Muscle of leg (tissue), 11 donors: ENCODE results near the gene TCEA2. TPM values are rescaled to one million over a fixed set of nuclear protein-coding genes. Genes with fewer than 3 reads are reported as not detected.
A peak's percentile ranks its signal among the peaks of the same experiment; 100 is the strongest.

Source experiments
- DNase-seq: peaks from one replicate; pipeline ENCODE4 v3.0.0; 2013
- H3K27ac ChIP-seq: one replicate; pipeline ENCODE4 v1.5.1; 2013; ENCODE audit warnings: mild to moderate bottlenecking, low read length, control low read depth
- H3K27me3 ChIP-seq: one replicate; pipeline ENCODE4 v1.6.1; 2013; ENCODE audit warnings: low read length; ENCODE audit not compliant: control insufficient read depth, insufficient read depth
- H3K36me3 ChIP-seq: one replicate; pipeline ENCODE4 v1.6.1; 2013; ENCODE audit warnings: low read length; ENCODE audit not compliant: control insufficient read depth, insufficient read depth
- H3K4me1 ChIP-seq: one replicate; pipeline ENCODE4 v1.6.1; 2013; ENCODE audit warnings: low read length; ENCODE audit not compliant: control insufficient read depth, insufficient read depth
- H3K4me3 ChIP-seq: one replicate; pipeline ENCODE4 v1.5.1; 2013; ENCODE audit warnings: low read length, control low read depth
- H3K9me3 ChIP-seq: replicated peaks from 2 replicates; pipeline ENCODE4 v1.6.1; 2013; ENCODE audit warnings: low read depth, low read length; ENCODE audit not compliant: control insufficient read depth
- WGBS: methylation state at CpG from one replicate; pipeline ENCODE4 v1.1.5; 2013; ENCODE audit warnings: missing lambda C conversion rate; ENCODE audit not compliant: insufficient coverage; 5-methylcytosine and 5-hydroxymethylcytosine counted together
- polyA plus RNA-seq, 8 donors: library from polyadenylated mRNA; unstranded; fragments of 120-200 nt; gene quantifications; one replicate each; pipeline versions ENCODE4 v1.2.1 to v1.2.3, GENCODE V29; 2013; ENCODE audit warnings: inconsistent platforms in 1 of 8, low replicate concordance in 1 of 8; ENCODE audit not compliant: insufficient read length in 8 of 8, insufficient read depth in 1 of 8
- total RNA-seq: library from RNA; stranded (reverse); fragments of 120-200 nt; gene quantifications from one replicate; pipeline ENCODE4 v1.2.4, GENCODE V29; 2013

TCEA2 gene
- total and polyA plus RNA-seq, 9 donors: 24.6 to 60.1 (median 46.8) TPM

DNA sequence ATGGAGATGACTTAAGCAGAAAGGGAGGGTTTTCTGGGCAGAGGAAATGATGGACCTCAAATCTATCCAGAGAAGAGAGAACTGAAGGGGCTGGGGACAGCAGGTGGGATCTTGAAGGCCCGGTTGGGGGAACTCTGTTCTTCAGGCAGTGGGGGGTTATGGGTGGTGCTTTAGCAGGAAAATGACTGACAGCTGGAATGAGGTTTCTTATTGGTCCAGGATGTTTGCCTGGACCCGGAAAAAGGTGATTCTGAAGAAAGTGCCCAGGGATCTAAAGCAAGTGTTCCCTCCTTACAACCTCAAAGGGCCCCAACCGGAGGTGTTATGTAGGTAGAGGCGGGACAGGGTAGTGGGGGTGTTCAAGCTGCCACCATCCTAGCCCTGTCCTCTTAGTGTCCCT lies 32.5 kb downstream of the TCEA2 start:
- peaks cover 14% of the 10 kb centered on the region for H3K4me1 ChIP-seq
- no peak for DNase-seq
- H3K4me3 ChIP-seq: no peak overlapping the region
- H3K9me3 ChIP-seq: no peaks in the 10 kb centered on the region
- no peak overlapping the region for H3K27ac ChIP-seq
- H3K36me3 ChIP-seq: no peaks in the 10 kb centered on the region
- H3K27me3 ChIP-seq: peaks cover 10% of the 10 kb centered on the region
- 63% methylated on average over 1 of the region's 4 CpGs for WGBS

GRCh38 chr20:64095927-64096326 lies 32.9 kb downstream of the TCEA2 start:
- no peak for DNase-seq
- peaks cover 14% of the 10 kb centered on the region for H3K4me1 ChIP-seq
- no peaks in the 10 kb centered on the region for H3K9me3 ChIP-seq
- no peak overlapping the region for H3K4me3 ChIP-seq
- H3K36me3 ChIP-seq: no peaks in the 10 kb centered on the region
- WGBS: 80% methylated on average over 11 of the region's 11 CpGs
- peaks cover 14% of the 10 kb centered on the region for H3K27me3 ChIP-seq
- H3K27ac ChIP-seq: no peak overlapping the region

- H3K4me3 ChIP-seq: no peak overlapping the region
- H3K27ac ChIP-seq: no peak overlapping the region
- H3K36me3 ChIP-seq: no peaks in the 10 kb centered on the region
- WGBS: 92% methylated on average over 6 of the region's 6 CpGs
- no peak for DNase-seq
- H3K27me3 ChIP-seq: peaks cover 20% of the 10 kb centered on the region
- no peaks in the 10 kb centered on the region for H3K9me3 ChIP-seq
- peaks cover 14% of the 10 kb centered on the region for H3K4me1 ChIP-seq
Measured at GRCh38 chr20:64096535-64096934, 33.5 kb downstream of the TCEA2 start.

DNA sequence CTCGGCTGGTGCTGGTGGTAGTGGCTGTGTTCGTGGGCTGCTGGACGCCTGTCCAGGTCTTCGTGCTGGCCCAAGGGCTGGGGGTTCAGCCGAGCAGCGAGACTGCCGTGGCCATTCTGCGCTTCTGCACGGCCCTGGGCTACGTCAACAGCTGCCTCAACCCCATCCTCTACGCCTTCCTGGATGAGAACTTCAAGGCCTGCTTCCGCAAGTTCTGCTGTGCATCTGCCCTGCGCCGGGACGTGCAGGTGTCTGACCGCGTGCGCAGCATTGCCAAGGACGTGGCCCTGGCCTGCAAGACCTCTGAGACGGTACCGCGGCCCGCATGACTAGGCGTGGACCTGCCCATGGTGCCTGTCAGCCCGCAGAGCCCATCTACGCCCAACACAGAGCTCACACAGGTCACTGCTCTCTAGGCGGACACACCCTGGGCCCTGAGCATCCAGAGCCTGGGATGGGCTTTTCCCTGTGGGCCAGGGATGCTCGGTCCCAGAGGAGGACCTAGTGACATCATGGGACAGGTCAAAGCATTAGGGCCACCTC lies 35.5 kb downstream of the TCEA2 start:
- Histone ChIP-seq H3K27me3 (peaks cover 33% of the 10 kb centered on the region), H3K36me3 (no peaks in the 10 kb centered on the region), H3K27ac (peak overlapping the region; percentile 13), H3K4me3 (no peak overlapping the region), H3K4me1 (peaks cover 24% of the 10 kb centered on the region), H3K9me3 (no peaks in the 10 kb centered on the region)
- WGBS: 94% methylated on average over 28 of the region's 28 CpGs
- DNase-seq: no peak

DNA sequence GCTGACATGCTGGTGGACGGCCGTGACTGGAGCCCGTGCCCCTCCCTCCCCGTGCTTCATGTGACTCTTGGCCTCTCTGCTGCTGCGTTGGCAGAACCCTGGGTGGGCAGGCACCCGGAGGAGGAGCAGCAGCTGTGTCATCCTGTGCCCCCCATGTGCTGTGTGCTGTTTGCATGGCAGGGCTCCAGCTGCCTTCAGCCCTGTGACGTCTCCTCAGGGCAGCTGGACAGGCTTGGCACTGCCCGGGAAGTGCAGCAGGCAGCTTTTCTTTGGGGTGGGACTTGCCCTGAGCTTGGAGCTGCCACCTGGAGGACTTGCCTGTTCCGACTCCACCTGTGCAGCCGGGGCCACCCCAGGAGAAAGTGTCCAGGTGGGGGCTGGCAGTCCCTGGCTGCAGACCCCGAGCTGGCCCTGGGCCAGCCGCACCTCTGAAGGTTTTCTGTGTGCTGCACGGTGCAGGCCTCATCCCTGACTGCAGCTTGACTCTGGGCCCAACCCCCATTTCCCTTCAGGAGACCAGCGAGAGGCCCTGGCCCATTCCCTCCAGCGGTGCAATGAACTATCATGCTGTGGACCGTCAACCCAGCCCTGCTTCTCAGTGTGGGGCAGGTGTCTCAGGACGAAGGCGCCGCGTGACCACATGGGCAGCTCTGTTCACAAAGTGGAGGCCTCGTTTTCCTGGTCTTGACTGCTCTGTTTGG lies 36.2 kb downstream of the TCEA2 start:
- Histone ChIP-seq H3K9me3 (no peaks in the 10 kb centered on the region), H3K27ac (no peak overlapping the region), H3K36me3 (no peaks in the 10 kb centered on the region), H3K4me1 (peaks cover 24% of the 10 kb centered on the region), H3K4me3 (no peak overlapping the region), H3K27me3 (peaks cover 38% of the 10 kb centered on the region)
- WGBS: 59% methylated on average over 16 of the region's 21 CpGs
- DNase-seq: peak; percentile 83

DNA sequence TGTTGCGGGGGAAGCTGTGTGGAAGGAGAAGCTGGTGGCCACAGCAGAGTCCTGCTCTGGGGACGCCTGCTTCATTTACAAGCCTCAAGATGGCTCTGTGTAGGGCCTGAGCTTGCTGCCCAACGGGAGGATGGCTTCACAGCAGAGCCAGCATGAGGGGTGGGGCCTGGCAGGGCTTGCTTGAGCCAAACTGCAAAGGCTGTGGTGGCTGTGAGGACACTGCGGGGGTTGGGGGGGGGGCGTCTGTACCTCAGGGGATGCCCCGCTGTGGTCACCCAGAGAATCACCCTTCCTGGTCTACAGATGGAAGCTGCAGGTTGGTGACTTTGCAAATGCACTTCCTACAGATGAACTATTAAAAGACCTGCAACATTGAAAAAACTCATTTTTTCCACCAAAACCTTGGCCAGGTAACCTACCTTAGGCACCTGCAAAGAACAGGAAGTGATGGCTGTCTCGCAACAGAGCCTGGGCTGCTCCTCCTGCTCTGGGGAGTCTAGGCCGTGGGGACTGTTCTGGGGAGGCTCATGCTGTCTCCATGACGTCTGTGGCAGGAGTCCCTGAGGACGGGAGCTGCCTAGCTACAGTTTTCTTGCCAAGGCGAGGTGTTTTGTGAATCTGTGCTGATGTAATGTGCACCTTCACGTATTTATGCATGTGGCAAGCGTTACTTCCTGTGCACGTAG lies 37.0 kb downstream of the TCEA2 start:
- peaks cover 24% of the 10 kb centered on the region for H3K4me1 ChIP-seq
- 57% methylated on average over 11 of the region's 14 CpGs for WGBS
- H3K4me3 ChIP-seq: no peak overlapping the region
- no peak overlapping the region for H3K27ac ChIP-seq
- no peaks in the 10 kb centered on the region for H3K36me3 ChIP-seq
- DNase-seq: no peak
- H3K27me3 ChIP-seq: peaks cover 38% of the 10 kb centered on the region
- no peaks in the 10 kb centered on the region for H3K9me3 ChIP-seq

DNA sequence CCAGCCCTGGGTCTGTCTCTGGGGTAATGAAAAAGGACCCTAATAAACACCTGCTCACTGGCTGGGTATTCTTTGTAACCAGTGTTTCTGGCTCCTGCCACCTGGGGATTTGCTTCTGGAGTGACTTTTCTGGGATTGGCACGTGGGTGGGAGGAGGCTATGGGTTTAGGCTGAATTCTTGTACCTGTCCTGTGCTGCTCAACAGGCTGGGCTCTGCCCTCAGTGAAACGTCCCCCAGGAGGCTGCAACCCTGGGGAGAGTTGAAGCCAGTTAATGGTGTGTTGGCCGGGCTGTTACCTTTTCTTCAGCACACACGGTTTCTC lies 37.5 kb downstream of the TCEA2 start:
- no peaks in the 10 kb centered on the region for H3K36me3 ChIP-seq
- no peaks in the 10 kb centered on the region for H3K9me3 ChIP-seq
- 33% methylated on average over 1 of the region's 4 CpGs for WGBS
- peaks cover 24% of the 10 kb centered on the region for H3K4me1 ChIP-seq
- H3K27me3 ChIP-seq: peaks cover 38% of the 10 kb centered on the region
- H3K4me3 ChIP-seq: no peak overlapping the region
- no peak for DNase-seq
- H3K27ac ChIP-seq: no peak overlapping the region

DNA sequence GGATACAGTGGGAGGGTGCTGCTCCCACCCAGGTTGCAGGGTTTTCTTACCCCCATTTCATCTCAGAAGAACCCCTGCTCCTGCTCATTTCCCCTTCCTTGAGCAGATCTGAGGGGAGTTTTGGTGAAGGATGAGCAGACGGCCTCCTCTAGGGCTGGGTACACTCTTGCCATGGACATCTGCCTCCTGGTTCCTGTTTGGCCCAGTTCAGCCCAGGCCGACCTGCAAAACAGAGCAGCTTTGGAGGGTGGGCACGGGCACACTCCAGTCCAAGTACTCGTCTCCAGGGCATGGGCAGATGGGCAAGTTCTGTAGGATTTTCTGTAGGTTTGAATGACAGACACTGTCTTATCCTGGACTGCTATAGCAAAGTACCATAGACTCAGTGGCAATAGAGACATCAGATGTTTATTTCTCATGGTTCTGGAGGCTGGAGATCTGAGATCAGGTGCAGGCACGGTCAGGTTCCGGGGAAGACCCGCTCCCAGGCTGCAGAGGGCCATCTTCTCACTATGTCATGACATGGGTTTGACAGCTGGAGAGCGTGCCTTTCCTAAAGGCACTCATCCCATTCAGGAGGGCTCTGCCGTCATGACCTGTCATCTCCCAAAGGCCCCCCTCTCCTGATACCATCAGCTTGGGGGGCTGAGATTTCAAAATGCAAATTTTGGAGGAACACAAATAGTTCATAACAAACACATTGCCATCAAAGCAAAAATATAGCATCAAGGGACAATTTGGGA lies 38.1 kb downstream of the TCEA2 start:
- DNase-seq: no peak
- 83% methylated on average over 6 of the region's 9 CpGs for WGBS
- Histone ChIP-seq H3K4me1 (peaks cover 24% of the 10 kb centered on the region), H3K9me3 (no peaks in the 10 kb centered on the region), H3K27ac (no peak overlapping the region), H3K4me3 (no peak overlapping the region), H3K36me3 (no peaks in the 10 kb centered on the region), H3K27me3 (peaks cover 38% of the 10 kb centered on the region)

GRCh38 chr20:64101731-64102621 lies 39.0 kb downstream of the TCEA2 start:
- peak; percentile 18 for DNase-seq
- Histone ChIP-seq H3K27ac (no peak overlapping the region), H3K4me1 (peaks cover 24% of the 10 kb centered on the region), H3K36me3 (no peaks in the 10 kb centered on the region), H3K27me3 (peaks cover 38% of the 10 kb centered on the region), H3K4me3 (no peak overlapping the region), H3K9me3 (no peaks in the 10 kb centered on the region)
- WGBS: 4% methylated on average over 46 of the region's 64 CpGs
